ENCODE data around the gene USP54.
"Not testable (repeated sequence)": the region's sequence is repeated elsewhere in the genome, so short reads cannot be mapped to it uniquely, and the experiment has no call there.

The USP54 gene

GRCh38 chr10:73589563-73590126 is 1.5 kb downstream of the USP54 start:
- DNase-seq = no peak

- DNase-seq = no peak
Observed at GRCh38 chr10:73588656-73589055, 2.5 kb downstream of the USP54 start.

DNA sequence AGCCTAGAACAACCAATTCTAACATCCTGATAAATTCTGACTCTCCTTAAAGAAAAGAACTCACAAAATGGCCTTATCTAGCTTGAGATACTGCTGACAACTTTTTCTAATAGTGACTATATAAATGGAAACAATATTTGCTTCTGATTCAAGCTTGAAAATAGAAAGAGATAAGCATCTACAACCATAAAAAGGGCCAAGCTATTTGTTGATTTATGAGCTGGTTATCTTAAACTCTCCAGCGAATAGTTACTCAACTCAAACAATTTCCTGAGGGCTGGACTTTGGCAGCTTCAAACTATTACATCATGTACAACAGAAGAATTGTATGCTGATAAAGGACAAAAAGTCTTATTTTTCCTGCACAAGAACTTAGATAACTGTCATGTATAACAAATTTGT is 4.6 kb downstream of the USP54 start:
- DNase-seq = no peak

- DNase-seq = no peak
Observed at GRCh38 chr10:73585327-73585726, 5.8 kb downstream of the USP54 start.

DNA sequence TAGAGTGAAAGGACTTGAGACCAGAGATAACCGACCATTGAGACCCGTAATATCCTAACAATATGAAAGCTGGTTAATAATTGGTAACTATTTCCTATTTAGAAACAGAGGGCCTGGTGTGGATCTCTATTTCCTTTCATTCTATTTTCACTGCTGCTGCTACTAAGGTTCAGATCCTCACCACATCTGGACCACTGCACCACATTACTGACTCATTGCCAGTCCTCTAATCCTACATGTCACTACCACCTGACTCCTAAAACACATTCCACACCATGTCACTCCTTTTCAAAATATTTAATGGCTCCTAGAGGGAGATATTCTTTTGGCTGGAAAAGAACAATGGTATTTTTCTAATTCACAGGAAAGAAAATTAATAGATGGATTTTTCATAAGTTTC is 6.4 kb downstream of the USP54 start:
- no peak for DNase-seq

- DNase-seq = no peak
Observed at GRCh38 chr10:73581918-73582317, 9.2 kb downstream of the USP54 start.

DNA sequence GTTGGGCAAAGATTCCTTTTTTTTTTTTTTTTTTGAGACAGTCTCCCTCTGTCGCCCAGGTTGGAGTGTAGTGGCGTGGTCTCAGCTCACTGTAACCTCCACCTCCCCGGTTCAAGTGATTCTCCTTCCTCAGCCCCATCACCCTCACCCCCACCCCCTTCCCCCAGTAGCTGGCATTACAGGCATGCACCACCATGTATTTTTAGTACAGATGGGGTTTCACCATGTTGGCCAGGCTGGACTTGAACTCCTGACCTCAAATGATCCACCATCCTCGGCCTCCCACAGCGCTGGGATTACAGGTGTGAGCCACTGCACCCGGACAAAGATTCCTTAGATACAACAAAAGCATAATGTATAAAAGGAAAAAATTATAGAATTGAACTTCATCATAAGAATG is 12.2 kb downstream of the USP54 start:
- DNase-seq = not testable (repeated sequence)

DNA sequence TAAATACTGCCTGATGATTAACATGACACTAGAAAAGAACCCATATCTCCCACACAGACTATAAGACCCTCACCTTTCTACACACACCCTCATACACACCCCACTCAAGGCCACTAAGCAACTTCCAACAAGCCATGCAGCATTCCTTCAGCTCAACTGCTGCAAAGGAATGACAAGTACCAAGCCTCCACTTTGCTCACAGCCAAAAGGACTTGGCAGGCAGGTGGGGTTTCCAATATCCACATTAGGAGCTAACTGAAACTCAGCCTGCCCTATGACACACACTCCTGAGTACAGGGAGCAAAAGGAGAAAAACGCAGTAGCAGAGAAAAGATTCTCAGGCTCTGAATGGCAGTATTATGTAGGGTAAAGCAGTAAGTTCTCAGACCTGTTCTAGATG is 13.4 kb downstream of the USP54 start:
- no peak for DNase-seq

GRCh38 chr10:73576890-73577591 is 14.1 kb downstream of the USP54 start:
- DNase-seq = no peak

- no peak for DNase-seq
Observed at GRCh38 chr10:73576178-73576889, 14.8 kb downstream of the USP54 start.

DNA sequence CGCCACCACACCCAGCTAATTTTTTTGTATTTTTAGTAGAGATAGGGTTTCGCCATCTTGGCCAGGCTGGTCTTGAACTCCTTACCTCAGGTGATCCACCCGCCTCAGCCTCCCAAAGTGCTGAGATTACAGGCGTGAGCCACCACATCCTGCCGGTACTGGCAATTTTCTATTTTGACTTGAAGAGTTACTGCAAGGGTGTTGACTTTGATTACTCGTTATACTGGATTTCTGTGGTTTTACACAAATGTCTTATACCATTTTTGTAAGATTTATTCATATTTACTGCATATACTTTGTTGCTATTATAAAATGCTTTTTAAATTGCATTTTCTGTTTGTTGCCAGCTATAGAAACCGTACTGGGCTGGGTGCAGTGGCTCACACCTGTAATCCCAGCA is 24.1 kb downstream of the USP54 start:
- DNase-seq = not testable (repeated sequence)

DNA sequence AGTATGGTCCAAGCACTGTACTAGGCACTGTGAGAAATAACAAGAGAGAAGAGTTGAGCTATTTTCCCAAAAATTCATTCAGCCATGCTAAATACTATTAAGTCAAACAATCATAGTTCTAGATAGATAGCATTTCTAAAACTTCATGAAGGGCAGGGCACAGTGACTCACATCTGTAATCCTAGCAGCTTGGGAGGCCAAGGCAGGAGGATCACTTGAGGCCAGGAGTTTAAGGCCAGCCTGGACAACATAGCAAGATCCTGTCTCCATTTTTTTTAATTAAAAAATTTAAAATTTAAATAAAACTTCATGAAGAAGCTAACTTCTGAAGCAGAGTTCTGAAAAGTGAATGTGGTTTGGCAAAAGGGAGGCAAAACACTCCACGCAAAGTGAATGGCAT is 29.9 kb downstream of the USP54 start:
- no peak for DNase-seq

DNA sequence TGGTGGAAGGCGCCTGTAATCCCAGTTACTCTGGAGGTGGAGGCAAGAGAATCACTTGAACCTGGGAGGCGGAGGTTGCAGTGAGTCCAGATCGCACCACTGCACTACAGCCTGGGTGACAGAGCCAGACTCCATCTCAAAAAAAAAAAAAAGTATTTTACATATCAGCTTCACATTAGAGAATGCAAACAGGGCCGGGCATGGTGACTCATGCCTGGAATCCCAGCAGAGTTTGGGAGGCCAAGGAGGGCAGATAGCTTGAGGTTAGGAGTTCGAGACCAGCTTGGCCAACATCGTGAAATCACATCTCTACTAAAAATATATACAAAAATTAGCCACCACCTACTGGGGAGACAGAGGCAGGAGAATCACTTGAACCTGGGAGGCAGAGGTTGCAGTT is 31.6 kb downstream of the USP54 start:
- no peak for DNase-seq

GRCh38 chr10:73556855-73557254 is 34.3 kb downstream of the USP54 start:
- no peak for DNase-seq

GRCh38 chr10:73554721-73555120 is 36.4 kb downstream of the USP54 start:
- DNase-seq = peak in 1 of 2 experiments; percentile 12

- no peak for DNase-seq
Observed at GRCh38 chr10:73553761-73554160, 37.4 kb downstream of the USP54 start.

DNA sequence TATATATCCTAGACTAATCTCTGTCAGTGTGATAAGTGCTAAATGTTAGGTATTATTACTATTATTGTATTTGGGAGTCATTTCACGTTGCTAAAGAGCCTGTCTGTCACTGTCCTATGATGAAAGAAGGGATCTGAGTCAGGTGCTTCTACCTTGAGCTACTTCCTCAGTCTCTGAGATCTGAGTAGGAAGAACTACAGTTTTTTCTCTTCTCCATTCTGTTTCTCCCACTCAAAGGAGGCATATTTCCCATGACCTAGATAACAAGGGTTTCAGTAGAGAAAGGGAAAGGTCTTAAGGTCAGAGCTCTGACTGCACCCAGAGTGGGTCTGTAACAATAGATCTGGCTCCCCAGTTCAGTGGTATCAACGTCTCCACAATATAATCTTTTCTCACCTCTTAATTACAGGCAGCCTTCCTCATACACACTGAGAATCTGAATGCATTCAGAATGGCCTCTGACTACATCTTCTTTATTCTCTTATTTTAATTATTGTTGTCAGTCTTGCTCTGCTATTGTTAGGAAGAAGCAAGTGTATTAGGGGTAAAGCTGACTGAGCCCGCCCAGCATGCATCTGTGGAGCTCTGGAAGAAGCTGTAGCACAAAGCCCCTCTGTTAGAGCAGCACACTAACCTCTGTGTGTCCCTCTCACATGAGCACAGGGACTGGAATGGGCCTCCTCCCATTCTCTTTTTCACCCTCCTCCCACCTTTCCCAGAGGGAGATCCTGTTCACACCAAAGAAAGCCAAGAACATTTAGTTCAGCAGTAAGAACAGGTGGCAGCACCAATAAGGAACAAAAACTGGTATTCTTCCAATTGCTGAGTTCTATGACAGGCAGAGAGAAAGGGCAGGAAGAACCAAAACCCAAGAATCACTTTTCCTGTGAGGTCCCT is 38.1 kb downstream of the USP54 start:
- no peak for DNase-seq

DNA sequence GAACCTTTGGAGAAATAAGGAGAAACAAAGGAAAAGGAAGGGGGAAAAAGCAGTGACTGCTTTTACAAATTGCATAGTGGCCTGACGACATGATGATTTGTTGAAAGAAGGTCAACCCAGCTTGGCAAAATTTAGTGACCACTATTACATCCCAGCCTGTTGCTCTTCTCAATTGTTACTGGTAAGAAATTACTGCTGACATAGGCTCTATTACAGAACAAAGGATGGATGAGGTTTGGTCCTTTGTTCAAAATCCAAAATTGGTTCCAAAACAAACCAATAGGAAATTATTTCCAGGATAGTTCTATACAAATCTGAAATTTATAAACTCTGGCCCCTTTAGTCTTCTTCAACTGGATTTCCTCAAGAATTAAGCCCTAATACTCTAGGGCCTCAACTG is 39.6 kb downstream of the USP54 start:
- DNase-seq = no peak

- DNase-seq = no peak
Observed at GRCh38 chr10:73545357-73545756, 45.8 kb downstream of the USP54 start.

DNA sequence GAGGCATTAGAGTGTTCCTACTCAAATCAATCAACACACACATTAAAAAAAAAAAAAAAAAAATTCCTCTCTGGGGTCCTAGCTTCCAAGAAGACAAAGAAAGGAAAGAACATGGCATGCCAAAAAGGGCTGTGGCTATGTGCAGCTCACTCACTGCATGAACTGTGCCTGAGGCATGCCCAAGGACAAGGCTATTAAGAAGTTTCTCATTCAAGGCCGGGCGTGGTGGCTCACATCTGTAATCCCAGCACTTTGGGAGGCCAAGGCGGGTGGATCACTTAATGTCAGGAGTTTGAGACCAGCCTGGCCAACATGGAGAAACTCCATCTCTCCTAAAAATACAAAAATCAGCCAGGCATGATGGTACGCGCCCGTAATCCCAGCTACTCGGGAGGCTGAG is 53.4 kb downstream of the USP54 start:
- no peak for DNase-seq

DNA sequence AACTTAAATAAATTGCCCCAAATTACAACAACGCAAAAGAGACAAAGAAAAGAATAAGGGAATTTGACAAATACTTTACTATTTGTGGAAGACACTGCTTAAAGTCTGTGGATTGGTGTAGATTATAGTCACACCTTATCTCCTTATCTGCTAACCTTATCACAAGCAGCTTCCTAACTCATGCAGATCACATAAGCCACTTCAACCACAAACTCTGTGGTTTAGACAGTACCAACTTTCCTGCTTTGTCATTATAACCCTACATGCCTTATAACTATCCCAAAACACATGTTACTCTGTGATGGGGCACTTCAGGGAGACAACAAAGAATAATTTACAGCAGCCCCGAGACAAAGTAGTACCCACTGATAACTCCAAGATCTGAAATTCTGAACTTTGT is 53.9 kb downstream of the USP54 start:
- no peak for DNase-seq

DNA sequence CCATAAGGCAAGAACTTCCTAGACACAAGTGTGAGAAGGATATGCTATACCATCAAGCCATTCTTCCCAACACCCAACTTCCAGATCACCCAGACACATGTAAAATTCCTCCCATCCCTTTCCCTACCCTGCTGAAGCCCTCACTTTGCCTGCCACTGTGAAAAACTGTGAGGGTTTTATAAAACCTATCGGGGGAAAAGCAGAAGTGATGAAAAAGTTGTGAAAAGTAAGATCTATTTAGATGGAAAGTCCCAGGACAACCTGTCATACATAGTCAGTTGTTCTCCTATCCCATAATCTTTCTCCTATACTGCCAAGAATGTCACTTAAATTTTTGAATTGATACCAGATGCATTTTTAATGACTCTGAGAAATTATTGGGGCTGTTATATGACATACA is 56.3 kb downstream of the USP54 start:
- DNase-seq = no peak

DNA sequence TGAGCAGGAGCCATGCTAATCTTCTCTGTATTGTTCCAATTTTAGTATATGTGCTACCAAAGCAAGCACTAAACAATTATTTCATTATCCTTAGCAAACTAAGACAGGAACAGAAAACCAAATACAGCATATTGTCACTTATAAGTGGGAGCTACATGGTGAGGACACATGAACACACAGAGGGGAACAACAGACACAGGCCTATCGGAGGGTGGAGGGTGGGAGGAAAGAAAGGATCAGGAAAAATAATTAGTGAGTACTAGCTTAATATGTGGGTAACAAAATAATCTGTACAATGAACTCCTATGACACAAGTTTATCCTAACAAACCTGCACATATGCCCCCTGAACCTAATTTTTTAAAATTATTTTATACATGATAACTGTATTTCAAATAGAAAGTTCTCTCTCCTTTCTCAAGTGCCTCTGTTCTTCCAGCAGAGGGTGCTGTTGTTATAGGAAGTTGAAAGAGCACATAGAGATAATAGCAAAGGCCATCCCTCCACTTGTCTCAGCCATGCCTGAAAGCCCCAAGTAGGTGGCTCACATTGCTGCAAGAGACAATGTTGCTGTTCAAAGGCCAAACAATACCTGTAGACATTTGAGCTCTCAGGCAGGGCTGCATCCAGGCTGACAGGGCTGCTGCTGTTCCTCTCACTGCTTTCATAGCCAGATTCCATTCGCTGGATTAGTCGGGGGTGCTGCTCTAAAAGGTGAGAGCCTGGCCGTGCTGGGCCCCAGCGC is 61.9 kb downstream of the USP54 start:
- DNase-seq = peak; percentile 2 to 67
